ENCODE results near the gene LEFTY2. TPM values are rescaled to one million over a fixed set of nuclear protein-coding genes. Genes with fewer than 3 reads are reported as not detected.

Gene LEFTY2
- total and polyA plus RNA-seq, 4 donors, result 0.11 to 0.52 (median 0.35) TPM

DNA sequence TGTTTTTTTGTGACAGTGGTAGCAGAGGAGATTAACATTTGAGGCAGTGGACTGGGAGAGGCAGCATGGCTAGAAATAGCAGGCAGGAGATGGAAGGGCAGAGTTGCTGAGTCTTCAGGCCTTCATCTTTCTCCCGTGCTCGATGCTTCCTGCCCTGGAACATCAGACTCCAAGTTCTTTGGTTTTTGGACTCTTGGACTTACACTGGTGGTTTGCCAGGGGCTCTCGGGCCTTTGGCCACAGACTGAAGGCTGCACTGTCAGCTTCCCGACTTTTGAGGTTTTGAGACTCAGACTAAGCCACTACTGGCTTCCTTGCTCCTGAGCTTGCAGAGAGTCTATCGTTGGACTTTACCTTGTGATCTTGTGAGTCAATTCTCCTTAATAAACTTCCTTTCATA lies 24.2 kb upstream of the LEFTY2 start:
- Histone ChIP-seq H3K27me3 (ENCODE audit: control insufficient read depth in 3 of 3, insufficient read depth in 3 of 3, low read length in 2 of 3) (peaks cover 0 to 3% (median 0%) of the 10 kb centered on the region in 3 donors), H3K9me3 (ENCODE audit: control insufficient read depth in 4 of 4, insufficient read depth in 3 of 4, low read length in 3 of 4) (no peaks in the 10 kb centered on the region), H3K9ac (ENCODE audit: insufficient read depth in 1 of 2, low read length in 2 of 2) (no peak overlapping the region), H3K4me3 (no peak overlapping the region), H3K4me1 (ENCODE audit: control insufficient read depth in 5 of 5, insufficient read depth in 5 of 5, low read length in 5 of 5) (no peaks in the 10 kb centered on the region), H3K36me3 (ENCODE audit: control insufficient read depth in 4 of 4, insufficient read depth in 4 of 4, low read length in 4 of 4) (no peaks in the 10 kb centered on the region), H3K27ac (ENCODE audit: low read depth in 1 of 2, low read length in 1 of 2) (no peak overlapping the region)
- TF ChIP-seq, protein P1, sequence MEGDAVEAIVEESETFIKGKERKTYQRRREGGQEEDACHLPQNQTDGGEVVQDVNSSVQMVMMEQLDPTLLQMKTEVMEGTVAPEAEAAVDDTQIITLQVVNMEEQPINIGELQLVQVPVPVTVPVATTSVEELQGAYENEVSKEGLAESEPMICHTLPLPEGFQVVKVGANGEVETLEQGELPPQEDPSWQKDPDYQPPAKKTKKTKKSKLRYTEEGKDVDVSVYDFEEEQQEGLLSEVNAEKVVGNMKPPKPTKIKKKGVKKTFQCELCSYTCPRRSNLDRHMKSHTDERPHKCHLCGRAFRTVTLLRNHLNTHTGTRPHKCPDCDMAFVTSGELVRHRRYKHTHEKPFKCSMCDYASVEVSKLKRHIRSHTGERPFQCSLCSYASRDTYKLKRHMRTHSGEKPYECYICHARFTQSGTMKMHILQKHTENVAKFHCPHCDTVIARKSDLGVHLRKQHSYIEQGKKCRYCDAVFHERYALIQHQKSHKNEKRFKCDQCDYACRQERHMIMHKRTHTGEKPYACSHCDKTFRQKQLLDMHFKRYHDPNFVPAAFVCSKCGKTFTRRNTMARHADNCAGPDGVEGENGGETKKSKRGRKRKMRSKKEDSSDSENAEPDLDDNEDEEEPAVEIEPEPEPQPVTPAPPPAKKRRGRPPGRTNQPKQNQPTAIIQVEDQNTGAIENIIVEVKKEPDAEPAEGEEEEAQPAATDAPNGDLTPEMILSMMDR (IDR thresholded peaks at IDR 0.05; ENCODE audit: control extremely low read depth, extremely low read depth), result no peak
- 75 to 88% methylated on average over 5 of the region's 5 CpGs for WGBS, 2 donors
- no peak for DNase-seq
- no peak for ATAC-seq (ENCODE audit: insufficient read depth, low FRiP score)

DNA sequence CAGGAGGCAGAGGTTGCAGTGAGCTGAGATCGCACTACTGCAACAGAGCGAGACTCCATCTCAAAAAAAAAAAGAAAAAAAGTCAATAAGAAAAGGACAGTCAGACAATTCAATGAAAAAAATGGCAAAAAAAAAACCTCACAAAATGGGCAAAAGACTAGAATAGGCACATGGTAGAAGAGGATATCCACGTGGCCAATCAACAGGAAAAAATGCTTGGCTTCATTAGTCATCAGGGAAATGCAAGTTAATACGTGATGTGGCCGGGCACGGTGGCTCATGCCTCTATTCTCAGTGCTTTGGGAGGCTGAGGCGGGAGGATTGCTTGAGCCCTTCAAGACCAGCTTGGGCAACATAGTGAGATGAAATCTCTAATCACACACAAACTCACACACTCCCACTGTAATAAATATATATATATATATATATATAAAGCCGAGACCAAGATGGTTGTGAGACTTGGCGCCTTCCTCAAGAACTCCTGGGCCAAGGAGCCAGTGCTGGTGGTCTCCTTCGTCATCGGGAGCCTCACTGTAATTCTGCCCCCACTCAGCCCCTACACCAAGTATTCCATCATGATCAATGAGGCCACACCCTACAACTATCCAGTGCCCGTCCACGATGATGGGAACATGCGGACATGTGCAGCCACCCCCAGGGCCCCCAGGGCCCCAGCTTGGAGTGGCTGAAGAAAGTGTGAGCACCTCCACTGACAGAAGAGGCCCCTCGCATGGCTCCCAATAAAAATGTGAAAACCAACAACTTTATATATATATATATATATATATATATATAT lies 22.9 kb upstream of the LEFTY2 start:
- no peaks in the 10 kb centered on the region for H3K9me3 ChIP-seq (ENCODE audit: control insufficient read depth in 4 of 4, insufficient read depth in 3 of 4, low read length in 3 of 4)
- TF ChIP-seq, protein P1 (IDR thresholded peaks at IDR 0.05; ENCODE audit: control extremely low read depth, extremely low read depth), result no peak
- H3K27ac ChIP-seq (ENCODE audit: low read depth in 1 of 2, low read length in 1 of 2), result no peak overlapping the region
- H3K4me3 ChIP-seq, result no peak overlapping the region
- H3K9ac ChIP-seq (ENCODE audit: insufficient read depth in 1 of 2, low read length in 2 of 2), result no peak overlapping the region
- no peaks in the 10 kb centered on the region for H3K4me1 ChIP-seq (ENCODE audit: control insufficient read depth in 5 of 5, insufficient read depth in 5 of 5, low read length in 5 of 5)
- peaks cover 0 to 3% (median 0%) of the 10 kb centered on the region in 3 donors for H3K27me3 ChIP-seq (ENCODE audit: control insufficient read depth in 3 of 3, insufficient read depth in 3 of 3, low read length in 2 of 3)
- no peaks in the 10 kb centered on the region for H3K36me3 ChIP-seq (ENCODE audit: control insufficient read depth in 4 of 4, insufficient read depth in 4 of 4, low read length in 4 of 4)
- 94% methylated on average over 15 of the region's 15 CpGs for WGBS, 2 donors
- DNase-seq (no peak), ATAC-seq (ENCODE audit: insufficient read depth, low FRiP score) (no peak)

DNA sequence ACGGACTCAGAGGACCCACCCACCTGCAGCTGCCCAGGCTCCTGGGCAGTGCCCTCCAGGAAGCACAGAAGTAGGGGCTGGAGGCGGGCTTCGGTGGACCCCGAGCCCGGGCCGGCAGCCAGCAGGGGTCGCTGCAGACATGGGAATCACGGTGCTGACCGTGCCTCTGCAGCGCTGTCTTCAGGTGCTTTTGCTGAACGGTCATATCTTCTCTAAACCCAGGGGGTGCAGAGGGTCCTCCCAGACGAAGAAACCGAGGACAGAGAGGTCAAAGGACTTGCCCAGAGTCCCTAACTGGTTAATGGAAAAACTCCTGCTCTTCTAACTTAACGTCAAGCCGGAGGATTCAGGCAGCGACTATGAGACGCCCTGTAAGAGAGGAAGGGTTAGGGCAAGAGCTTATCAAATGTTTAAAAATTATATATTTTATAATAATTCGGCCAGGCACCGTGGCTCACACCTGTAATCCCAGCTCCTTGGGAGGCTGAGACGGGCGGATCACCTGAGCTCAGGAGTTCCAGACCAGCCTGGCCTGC lies 21.5 kb upstream of the LEFTY2 start:
- H3K27ac ChIP-seq (ENCODE audit: low read depth in 1 of 2, low read length in 1 of 2), result no peak overlapping the region
- no peaks in the 10 kb centered on the region for H3K4me1 ChIP-seq (ENCODE audit: control insufficient read depth in 5 of 5, insufficient read depth in 5 of 5, low read length in 5 of 5)
- no peak overlapping the region for H3K4me3 ChIP-seq
- no peaks in the 10 kb centered on the region for H3K9me3 ChIP-seq (ENCODE audit: control insufficient read depth in 4 of 4, insufficient read depth in 3 of 4, low read length in 3 of 4)
- H3K27me3 ChIP-seq (ENCODE audit: control insufficient read depth in 3 of 3, insufficient read depth in 3 of 3, low read length in 2 of 3), result peaks cover 0 to 3% (median 0%) of the 10 kb centered on the region in 3 donors
- H3K36me3 ChIP-seq (ENCODE audit: control insufficient read depth in 4 of 4, insufficient read depth in 4 of 4, low read length in 4 of 4), result no peaks in the 10 kb centered on the region
- ATAC-seq (ENCODE audit: insufficient read depth, low FRiP score) (no peak), DNase-seq (peak; percentile 23 to 61 (median 35))
- H3K9ac ChIP-seq (ENCODE audit: insufficient read depth in 1 of 2, low read length in 2 of 2), result no peak overlapping the region
- WGBS, 2 donors, result 31 to 32% methylated on average over 21 of the region's 21 CpGs
- TF ChIP-seq, protein P1 (IDR thresholded peaks at IDR 0.05; ENCODE audit: control extremely low read depth, extremely low read depth), result peak; percentile 10

Data from lung (tissue), 12 donors.